ENCODE results near the gene GEMIN5.
"Not testable (repeated sequence)": the region's sequence is repeated elsewhere in the genome, so short reads cannot be mapped to it uniquely, and the experiment has no call there.

GEMIN5 gene

GRCh38 chr5:154934881-154935280 is 3.1 kb downstream of the GEMIN5 start:
- TF ChIP-seq HDGF (IDR thresholded peaks at IDR 0.05; ENCODE audit: borderline replicate concordance) (no peak), CTBP1 (IDR thresholded peaks at IDR 0.05; ENCODE audit: borderline replicate concordance) (no peak), L3MBTL2 (conservative IDR thresholded peaks at IDR 0.05) (no peak), FOXK2 (IDR thresholded peaks at IDR 0.05) (no peak)
- ChIA-PET CTCF (no interaction called here), POLR2A (no interaction called here)
- no peak for DNase-seq (ENCODE audit: extremely low spot score)

- ChIA-PET POLR2A (no interaction called here), CTCF (no interaction called here)
- DNase-seq (ENCODE audit: extremely low spot score), result no peak
- TF ChIP-seq FOXA1 (IDR thresholded peaks at IDR 0.05) (no peak), TARDBP (IDR thresholded peaks at IDR 0.05) (no peak)
These were observed 4.5 kb downstream of the GEMIN5 start for GRCh38 chr5:154933537-154933936.

DNA sequence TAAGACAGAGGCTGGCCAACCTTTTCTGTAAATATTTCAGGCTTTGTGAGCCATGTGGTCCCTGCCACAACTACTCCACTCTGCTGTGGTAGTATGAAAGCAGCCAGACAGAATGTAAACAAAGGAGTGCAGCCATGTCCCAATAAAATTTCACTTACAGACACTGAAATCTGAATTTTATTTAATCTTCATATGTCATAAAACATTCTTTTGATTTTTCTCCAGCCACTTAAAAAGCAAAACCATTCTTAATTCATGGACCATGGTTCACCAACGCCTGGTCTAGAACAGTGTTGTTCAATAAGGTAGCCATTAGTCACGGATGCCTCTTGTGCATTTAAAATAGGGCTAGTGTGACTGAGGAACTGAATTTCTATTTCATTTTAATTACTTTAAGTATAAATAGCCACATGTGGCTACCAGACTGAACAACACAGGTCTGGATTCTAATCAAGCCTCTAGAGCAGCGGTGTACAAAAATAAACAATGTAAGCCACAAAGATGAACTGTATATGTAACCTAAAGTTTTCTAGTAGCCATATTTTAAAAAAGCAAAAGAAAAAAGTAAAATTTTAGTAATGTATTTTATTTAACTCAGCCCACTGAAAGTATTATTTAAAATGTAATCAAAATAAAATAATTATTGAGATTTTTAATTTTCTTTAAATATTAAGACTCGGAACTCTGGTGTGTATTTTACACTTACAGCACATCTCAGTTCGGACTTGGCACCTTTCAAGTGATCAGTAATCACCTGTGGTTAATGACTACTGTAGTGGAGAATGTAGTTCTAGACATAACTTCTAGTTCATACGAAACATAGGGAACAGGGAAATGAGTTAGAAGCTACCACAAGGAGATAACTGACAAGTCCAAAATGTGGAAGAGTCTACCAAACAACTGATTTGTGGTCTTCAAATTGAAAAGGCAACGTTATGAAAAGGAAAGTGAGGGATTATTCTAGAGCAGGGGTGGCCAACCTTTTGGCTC is 14.3 kb downstream of the GEMIN5 start:
- POLR2A ChIA-PET, result no interaction called here
- no peak for DNase-seq (ENCODE audit: extremely low spot score)
- TF ChIP-seq FOXK2 (IDR thresholded peaks at IDR 0.05) (no peak), CTBP1 (IDR thresholded peaks at IDR 0.05; ENCODE audit: borderline replicate concordance) (no peak), ELF4 (IDR thresholded peaks at IDR 0.05) (no peak), BHLHE40 (IDR thresholded peaks at IDR 0.05; ENCODE audit: borderline replicate concordance) (no peak), NFRKB (IDR thresholded peaks at IDR 0.05) (no peak), FOXA1 (IDR thresholded peaks at IDR 0.05) (no peak), L3MBTL2 (conservative IDR thresholded peaks at IDR 0.05) (no peak), FOXM1 (IDR thresholded peaks at IDR 0.05; ENCODE audit: borderline replicate concordance) (no peak), SP1 (IDR thresholded peaks at IDR 0.05) (no peak), TARDBP (IDR thresholded peaks at IDR 0.05) (no peak), SUZ12 (IDR thresholded peaks at IDR 0.05) (no peak), HDGF (IDR thresholded peaks at IDR 0.05; ENCODE audit: borderline replicate concordance) (no peak), LEF1 (IDR thresholded peaks at IDR 0.05; ENCODE audit: borderline replicate concordance) (no peak), ZNF384 (IDR thresholded peaks at IDR 0.05) (no peak), ARNT (IDR thresholded peaks at IDR 0.05) (no peak), PKNOX1 (IDR thresholded peaks at IDR 0.05) (no peak)
- CTCF ChIA-PET, result no interaction called here

DNA sequence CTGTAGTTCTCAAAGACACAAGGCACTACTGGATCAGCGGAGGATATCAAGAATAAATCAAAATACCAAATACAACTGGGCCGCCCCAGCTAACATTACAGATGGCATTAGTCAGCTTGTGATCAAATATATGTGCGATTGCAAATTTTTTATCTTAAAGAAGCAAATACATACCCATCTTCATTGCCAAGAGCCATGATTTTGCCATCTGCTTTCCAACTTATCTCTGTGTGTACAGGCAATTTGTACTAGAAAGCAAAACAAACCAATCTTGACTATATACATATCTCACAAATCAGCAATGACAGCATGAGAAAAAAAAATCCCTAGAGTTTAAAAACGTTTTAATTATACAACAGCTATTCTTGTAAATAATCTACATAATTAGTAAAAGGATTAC is 20.3 kb downstream of the GEMIN5 start:
- DNase-seq (ENCODE audit: extremely low spot score), result no peak
- TF ChIP-seq PKNOX1 (IDR thresholded peaks at IDR 0.05) (no peak), TARDBP (IDR thresholded peaks at IDR 0.05) (no peak), L3MBTL2 (conservative IDR thresholded peaks at IDR 0.05) (no peak), SUZ12 (IDR thresholded peaks at IDR 0.05) (no peak), ZNF384 (IDR thresholded peaks at IDR 0.05) (no peak), HDGF (IDR thresholded peaks at IDR 0.05; ENCODE audit: borderline replicate concordance) (no peak), NFRKB (IDR thresholded peaks at IDR 0.05) (no peak), SP1 (IDR thresholded peaks at IDR 0.05) (no peak), BHLHE40 (IDR thresholded peaks at IDR 0.05; ENCODE audit: borderline replicate concordance) (no peak), ELF4 (IDR thresholded peaks at IDR 0.05) (no peak), CTBP1 (IDR thresholded peaks at IDR 0.05; ENCODE audit: borderline replicate concordance) (no peak)
- POLR2A ChIA-PET, result interaction anchor here (2.9 kb wide), 1 partner anchor 20 kb away, joined by 14 read pairs; the partner anchor contains the start of gene GEMIN5
- CTCF ChIA-PET, result no interaction called here

DNA sequence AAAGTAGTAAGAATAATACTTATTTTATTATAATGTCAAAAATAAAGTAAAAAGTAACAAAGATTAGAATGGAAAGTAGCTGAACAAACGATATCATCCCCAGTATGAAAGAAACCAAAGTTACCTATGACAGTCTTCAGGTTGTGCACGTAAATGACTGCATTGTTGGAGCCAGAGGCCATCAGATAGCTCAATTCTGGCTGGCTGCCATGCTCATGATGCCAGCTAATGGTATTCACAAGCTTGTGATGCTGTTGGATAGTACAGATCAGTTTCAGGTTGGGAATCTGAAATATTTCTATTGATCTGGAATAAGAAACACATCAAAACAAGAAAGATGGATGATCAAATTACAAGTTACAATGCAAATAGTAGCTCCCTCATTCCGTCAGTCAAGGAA is 21.1 kb downstream of the GEMIN5 start:
- ChIA-PET POLR2A (interaction anchor here (2.9 kb wide), 1 partner anchor 21 kb away, joined by 14 read pairs; the partner anchor contains the start of gene GEMIN5), CTCF (interaction anchor here (0.7 kb wide), 1 partner anchor 34 kb away, joined by 3 read pairs; no protein-coding TSS in a partner anchor)
- DNase-seq (ENCODE audit: extremely low spot score), result no peak
- TF ChIP-seq HDGF (IDR thresholded peaks at IDR 0.05; ENCODE audit: borderline replicate concordance), result no peak
- no peak for TF ChIP-seq CTBP1 (IDR thresholded peaks at IDR 0.05; ENCODE audit: borderline replicate concordance)
- TF ChIP-seq SP1 (IDR thresholded peaks at IDR 0.05), result no peak
- no peak for TF ChIP-seq ARNT (IDR thresholded peaks at IDR 0.05)
- no peak for TF ChIP-seq LEF1 (IDR thresholded peaks at IDR 0.05; ENCODE audit: borderline replicate concordance)
- TF ChIP-seq BHLHE40 (IDR thresholded peaks at IDR 0.05; ENCODE audit: borderline replicate concordance), result no peak
- no peak for TF ChIP-seq PKNOX1 (IDR thresholded peaks at IDR 0.05)
- TF ChIP-seq NFRKB (IDR thresholded peaks at IDR 0.05), result no peak
- no peak for TF ChIP-seq ELF4 (IDR thresholded peaks at IDR 0.05)
- TF ChIP-seq L3MBTL2 (conservative IDR thresholded peaks at IDR 0.05), result no peak

DNA sequence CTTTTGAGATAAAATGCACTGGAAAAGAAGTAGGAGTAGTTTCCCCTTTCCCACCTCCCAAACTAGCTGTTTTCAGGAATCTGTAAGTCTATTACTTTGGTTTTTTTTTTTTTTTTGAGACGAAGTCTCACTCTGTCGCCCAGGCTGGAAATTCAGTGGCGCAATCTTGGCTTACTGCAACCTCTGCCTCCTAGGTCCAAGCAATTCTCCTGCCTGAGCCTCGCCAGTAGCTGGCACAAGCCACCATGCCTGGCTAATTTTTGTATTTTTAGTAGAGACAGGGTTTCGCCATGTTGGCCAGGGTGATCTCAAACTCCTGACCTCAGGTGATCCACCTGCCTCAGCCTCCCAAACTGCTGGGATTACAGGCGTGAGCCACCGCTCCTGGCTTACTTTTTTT is 32.4 kb downstream of the GEMIN5 start:
- DNase-seq (ENCODE audit: extremely low spot score); POLR2A ChIA-PET: not testable (repeated sequence)
- CTCF ChIA-PET, result interaction anchor here (0.6 kb wide), 1 partner anchor 42 kb away, joined by 3 read pairs; no protein-coding TSS in a partner anchor

DNA sequence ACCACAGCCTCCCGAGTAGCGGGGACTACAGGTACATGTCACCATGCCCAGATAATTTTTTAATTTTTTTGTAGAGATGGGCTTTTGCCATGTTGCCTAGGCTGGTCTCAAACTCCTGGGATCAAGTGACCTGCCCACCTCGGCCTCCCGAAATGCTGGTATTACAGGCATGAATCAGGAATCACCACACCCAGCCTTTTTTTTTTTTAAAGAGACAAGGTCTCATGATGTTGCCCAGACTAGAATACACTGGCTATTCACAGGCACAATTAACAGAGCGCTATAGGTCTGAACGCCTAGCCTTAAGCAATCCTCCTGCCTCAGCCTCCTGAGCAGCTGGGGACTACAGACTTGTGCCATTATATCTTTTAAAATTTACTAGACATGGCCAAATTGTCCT is 36.1 kb downstream of the GEMIN5 start:
- DNase-seq (ENCODE audit: extremely low spot score), result no peak
- CTCF ChIA-PET, result no interaction called here
- POLR2A ChIA-PET, result no interaction called here
- TF ChIP-seq PKNOX1 (IDR thresholded peaks at IDR 0.05), result no peak
- no peak for TF ChIP-seq LEF1 (IDR thresholded peaks at IDR 0.05; ENCODE audit: borderline replicate concordance)
- no peak for TF ChIP-seq SUZ12 (IDR thresholded peaks at IDR 0.05)

Data from HEK293T (cell line).